Measurements from ENCODE around the gene TMEM259.

The TMEM259 gene

GRCh38 chr19:1055028-1055425, 34.1 kb upstream of the TMEM259 start:
- DNase-seq, result no peak

GRCh38 chr19:1054102-1055027, 33.4 kb upstream of the TMEM259 start:
- no peak for DNase-seq

- DNase-seq, result no peak
These were observed 32.5 kb upstream of the TMEM259 start for GRCh38 chr19:1053176-1054101.

DNA sequence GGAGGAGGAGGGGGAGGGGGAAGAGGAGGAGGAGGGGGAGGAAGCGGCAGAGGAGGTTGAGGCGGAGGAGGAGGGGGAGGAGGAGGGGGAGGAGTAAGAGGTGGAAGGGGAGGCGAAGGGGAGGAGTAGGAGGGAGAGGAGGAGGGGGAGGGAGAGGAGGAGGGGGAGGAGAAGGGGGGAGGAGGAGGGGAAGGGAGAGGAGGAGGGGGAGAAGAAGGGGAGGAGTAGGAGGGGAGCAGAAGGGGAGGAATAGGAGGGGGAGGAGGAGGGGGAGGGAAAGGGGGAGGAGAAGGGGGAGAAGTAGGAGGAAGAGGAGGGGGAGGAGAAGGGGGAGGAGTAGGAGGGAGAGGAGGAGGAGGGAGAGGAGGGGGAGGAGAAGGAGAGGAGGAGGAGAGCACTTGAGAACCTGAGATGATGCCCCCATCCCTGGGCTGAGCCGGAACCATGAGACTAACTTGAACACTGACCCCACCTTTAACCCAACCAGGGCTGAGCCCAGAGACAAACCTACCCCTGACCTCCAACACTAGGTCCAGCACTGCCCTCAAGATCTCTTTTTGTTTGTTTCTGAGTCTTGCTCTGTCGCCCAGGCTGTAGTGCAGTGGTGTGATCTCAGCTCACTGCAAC, 31.5 kb upstream of the TMEM259 start:
- no peak for DNase-seq

- DNase-seq, result no peak
These were observed 30.9 kb upstream of the TMEM259 start for GRCh38 chr19:1051791-1052190.

GRCh38 chr19:1050989-1051788, 30.3 kb upstream of the TMEM259 start:
- no peak for DNase-seq

DNA sequence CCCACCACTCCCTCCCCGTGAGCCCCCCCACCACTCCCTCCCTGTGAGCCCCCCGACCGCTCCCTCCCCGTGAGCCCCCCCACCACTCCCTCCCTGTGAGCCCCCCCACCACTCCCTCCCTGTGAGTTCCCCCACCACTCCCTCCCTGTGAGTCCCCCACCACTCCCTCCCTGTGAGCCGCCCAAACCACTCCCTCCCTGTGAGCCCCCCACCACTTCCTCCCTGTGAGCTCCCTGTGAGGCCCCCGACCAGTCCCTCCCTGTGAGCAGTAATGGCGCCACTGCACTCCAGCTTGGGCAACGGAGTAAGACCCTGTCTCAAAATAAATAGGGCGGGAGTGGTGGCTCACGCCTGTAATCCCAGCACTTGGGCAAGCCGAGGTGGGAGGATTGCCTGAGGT, 28.9 kb upstream of the TMEM259 start:
- DNase-seq, result no peak

GRCh38 chr19:1049106-1049505, 28.2 kb upstream of the TMEM259 start:
- no peak for DNase-seq

DNA sequence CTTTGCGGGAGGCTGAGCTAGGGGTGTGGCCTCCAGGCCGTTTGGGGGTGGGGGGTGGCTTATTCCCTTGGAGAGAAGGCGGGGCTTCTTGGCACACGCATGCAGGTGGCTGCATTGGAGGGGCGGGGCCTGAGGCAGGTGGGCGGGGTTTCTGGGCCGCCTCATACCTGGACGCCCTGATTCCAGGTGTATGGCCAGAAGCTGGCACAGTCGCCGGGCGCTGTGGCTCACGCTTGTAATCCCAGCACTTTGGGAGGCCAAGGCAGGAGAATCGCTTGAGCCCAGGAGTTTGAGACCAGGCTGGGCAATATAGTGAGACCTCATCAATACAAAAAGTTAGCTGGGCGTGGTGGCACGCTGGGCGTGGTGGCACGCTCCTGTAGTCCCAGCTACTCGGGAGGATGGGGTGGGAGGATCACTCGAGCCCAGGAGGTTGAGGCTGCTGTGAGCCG, 26.8 kb upstream of the TMEM259 start:
- no peak for DNase-seq

DNA sequence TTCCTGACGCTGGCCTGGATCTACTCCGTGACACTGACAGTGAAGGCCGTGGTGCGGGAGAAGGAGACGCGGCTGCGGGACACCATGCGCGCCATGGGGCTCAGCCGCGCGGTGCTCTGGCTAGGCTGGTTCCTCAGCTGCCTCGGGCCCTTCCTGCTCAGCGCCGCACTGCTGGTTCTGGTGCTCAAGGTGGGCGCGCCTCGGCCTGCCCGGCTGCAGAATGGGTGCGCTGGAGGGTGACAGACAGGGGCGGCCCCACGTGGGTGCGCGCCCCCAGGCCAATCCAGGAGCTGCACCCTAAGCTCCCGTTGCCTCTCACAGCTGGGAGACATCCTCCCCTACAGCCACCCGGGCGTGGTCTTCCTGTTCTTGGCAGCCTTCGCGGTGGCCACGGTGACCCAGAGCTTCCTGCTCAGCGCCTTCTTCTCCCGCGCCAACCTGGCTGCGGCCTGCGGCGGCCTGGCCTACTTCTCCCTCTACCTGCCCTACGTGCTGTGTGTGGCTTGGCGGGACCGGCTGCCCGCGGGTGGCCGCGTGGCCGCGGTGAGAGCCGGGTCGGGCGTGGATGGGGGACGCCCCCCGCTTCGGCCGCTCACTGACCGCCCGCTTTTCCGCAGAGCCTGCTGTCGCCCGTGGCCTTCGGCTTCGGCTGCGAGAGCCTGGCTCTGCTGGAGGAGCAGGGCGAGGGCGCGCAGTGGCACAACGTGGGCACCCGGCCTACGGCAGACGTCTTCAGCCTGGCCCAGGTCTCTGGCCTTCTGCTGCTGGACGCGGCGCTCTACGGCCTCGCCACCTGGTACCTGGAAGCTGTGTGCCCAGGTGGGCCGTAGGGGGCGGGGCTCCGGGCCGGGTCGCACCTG, 26.1 kb upstream of the TMEM259 start:
- DNase-seq, result no peak

- DNase-seq, result no peak
These were observed 25.2 kb upstream of the TMEM259 start for GRCh38 chr19:1046117-1046626.

DNA sequence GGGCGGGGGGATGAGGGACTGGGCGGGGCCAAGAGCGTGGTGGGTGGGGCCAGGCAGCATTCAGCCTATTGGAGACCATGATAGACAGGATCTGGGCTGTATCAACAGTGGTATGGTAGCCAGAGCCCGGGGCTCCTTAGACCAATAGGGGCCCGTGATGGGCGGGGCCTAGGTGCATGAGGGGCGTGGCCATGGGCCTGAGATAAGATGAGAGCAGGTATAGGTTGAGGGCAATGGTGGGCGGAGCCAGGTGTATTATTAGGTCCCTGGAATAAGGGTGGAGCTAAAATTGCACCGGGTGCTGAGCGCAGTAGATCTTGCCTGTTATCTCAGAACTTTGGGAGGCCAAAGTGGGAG, 24.3 kb upstream of the TMEM259 start:
- DNase-seq, result peak; percentile 48 to 54

DNA sequence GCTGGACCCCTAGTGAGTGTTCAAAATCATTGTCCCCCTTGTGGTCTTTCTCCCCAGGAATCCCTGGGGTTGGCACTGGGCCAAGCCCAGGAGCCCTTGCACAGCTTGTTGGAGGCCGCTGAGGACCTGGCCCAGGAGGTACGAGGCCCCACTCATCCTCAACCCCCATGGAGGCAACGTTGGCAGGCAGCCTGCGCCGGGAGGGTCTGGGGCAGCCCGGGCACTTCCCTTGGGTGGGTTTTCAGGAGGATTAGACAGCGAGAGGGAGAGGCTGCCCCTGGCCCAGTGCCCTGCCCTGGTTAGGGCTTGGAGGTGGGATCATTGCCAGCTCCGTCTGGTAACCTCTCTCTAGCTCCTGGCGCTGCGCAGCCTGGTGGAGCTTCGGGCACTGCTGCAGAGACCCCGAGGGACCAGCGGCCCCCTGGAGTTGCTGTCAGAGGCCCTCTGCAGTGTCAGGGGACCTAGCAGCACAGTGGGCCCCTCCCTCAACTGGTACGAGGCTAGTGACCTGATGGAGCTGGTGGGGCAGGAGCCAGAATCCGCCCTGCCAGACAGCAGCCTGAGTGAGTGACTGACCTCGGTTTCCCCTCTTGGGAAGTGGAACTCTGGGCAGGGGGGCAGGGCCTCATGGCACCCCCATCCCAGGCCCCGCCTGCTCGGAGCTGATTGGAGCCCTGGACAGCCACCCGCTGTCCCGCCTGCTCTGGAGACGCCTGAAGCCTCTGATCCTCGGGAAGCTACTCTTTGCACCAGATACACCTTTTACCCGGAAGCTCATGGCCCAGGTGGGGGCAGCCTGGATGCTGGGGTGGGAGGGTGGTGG, 22.0 kb upstream of the TMEM259 start:
- DNase-seq, result no peak

DNA sequence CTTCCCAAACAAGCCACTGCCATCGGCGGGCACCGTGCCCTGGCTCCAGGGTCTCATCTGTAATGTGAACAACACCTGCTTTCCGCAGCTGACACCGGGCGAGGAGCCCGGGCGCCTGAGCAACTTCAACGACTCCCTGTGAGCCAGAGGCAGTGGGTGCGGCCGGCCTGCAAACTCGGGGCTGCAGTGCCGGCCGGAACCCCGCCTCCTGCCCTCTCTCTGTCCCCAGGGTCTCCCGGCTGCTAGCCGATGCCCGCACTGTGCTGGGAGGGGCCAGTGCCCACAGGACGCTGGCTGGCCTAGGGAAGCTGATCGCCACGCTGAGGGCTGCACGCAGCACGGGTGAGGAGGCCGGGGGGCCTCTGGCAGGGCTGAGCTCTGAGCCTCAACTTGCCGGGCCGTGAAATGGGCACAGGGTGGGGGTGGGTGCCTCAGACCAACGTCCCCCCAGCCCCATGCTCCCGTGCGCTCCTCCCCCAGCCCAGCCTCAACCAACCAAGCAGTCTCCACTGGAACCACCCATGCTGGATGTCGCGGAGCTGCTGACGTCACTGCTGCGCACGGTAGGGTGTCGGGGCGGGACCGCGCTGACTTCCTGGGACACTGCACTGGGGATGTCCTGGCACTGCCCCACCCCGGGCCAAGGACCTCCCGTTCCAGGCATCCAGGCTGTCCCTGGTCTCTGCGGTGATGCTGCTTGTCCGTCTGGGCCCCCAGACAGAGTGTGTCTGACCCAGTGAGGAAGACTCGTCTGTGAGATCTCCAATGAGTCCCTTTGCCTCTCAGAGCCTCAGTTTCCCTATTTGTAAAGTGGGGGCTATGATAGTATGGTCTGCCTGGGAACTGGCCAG, 21.1 kb upstream of the TMEM259 start:
- no peak for DNase-seq

DNA sequence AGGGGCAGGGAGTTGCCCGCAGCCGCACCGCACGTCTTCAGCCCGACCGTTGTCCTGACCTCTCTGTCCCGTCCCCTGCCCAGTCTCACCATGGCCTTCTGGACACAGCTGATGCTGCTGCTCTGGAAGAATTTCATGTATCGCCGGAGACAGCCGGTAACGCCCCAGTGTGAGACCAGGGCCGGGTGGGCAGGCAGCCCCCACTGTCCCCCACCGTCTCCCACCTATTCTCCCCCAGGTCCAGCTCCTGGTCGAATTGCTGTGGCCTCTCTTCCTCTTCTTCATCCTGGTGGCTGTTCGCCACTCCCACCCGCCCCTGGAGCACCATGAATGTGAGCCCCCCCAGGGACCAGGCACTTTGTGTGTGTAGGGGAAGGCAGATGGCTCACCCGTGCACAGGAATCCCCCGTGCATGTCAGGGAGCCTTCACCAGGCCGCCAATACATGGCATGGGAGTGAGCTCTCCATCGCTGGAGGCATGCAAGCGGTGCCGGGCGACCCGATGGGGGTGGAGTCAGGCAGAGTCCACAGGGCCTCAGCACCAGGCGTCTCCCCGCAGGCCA, 20.4 kb upstream of the TMEM259 start:
- no peak for DNase-seq

DNA sequence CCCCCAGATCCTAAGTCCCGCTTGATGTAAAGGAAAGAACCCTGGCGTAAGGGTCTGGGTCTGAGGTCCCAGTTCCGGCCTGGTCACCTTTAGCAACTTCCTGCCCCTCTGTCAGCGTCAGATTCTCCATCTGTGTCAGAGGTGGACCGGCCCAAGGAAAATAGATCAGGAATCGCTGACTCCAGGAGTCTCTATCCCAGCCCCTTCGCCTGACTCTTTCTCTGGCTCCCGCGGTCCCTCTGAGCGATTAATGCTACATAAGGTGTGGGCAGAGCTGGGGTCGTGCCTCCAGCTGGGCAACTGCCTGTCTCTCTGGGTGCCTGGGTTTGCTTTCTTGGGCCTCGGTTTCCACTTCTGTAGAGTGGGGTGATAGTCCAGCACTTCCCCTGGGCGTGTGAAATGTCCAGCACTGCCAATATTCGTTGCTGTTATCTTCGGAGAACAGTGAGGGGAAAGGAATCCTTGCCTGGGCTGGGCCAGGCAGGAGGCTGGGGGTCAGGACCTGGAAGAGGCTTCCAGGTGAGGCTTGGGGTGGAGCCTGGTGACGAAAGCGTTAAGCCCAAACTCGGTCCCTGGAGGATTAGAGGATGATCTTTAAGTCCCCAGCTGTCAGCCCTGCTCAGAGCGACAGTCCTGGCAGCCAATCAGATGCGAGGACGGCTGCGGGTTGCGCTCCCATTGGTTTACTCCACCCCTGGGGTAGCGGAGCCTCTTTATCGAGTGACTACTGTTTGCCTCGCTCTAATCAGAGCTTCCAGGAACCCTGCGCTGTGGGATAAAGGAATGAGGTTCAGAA, 19.8 kb upstream of the TMEM259 start:
- peak; percentile 89 to 90 for DNase-seq

DNA sequence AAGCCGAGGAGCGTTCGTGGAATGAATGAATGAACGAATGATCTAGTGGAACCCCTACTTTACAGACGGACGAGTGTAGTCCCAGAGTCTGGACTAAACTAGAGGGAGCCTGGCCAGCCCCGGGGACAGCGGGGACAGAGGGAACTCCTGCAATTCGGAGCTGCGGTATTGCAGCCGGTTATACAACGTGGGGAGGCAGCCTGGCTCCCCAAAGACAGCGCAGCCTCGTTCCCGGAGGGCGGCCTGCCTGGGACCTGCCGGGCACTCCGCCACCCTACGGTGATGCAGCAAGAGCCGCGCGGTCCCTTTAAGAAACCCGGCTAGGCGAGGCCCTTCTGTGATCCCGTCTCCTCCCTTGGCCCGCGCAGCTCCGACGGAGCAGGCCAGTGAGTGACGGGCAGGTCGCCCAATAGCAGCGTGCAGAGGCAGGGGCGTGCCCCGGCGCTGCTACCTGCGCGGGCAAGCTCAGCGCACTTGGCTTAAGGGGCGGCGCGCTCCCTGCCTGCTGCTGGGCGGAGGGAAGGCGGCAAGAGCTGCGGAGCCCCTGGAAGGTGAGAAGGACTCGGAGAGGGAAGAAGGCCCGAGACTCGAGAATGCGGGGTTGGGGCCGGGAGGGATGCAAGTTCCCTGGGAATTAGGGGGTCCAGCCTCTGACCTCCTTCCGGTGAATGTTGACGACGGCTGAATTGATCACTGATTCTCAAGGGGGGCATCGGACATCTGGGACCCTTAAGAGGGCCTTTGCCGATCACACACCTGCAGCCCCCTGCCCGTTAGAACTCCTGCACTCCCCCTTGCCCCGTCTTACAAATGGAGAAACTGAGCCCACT, 18.9 kb upstream of the TMEM259 start, which contains the start of gene ABCA7:
TSS of gene ABCA7 (plus strand) at position 462 of the 830 bp plus-strand sequence. CDS start 1,255 bp downstream, outside the sequence.
- peak; percentile 100 for DNase-seq

Measured in activated CD4-positive, alpha-beta T cell treated with anti-CD3 and anti-CD28 coated beads, Interleukin-2, amount 50 U/mL, for 4 hours (primary cell).